ENCODE results near the gene LETM1.
A peak's percentile ranks its signal among the peaks of the same experiment; 100 is the strongest.

Gene LETM1

GRCh38 chr4:1825326-1825725 lies 30.6 kb downstream of the LETM1 start:
- no peak for DNase-seq (ENCODE audit: low spot score)

- DNase-seq (ENCODE audit: low spot score) = no peak
Measured at GRCh38 chr4:1824746-1825145, 31.2 kb downstream of the LETM1 start.

- DNase-seq (ENCODE audit: low spot score) = no peak
Measured at GRCh38 chr4:1823545-1823932, 32.4 kb downstream of the LETM1 start.

GRCh38 chr4:1822568-1823544 lies 33.1 kb downstream of the LETM1 start:
- DNase-seq (ENCODE audit: low spot score) = no peak

GRCh38 chr4:1821679-1822567 lies 34.0 kb downstream of the LETM1 start:
- DNase-seq (ENCODE audit: low spot score) = no peak

GRCh38 chr4:1819816-1820215 lies 36.1 kb downstream of the LETM1 start:
- no peak for DNase-seq (ENCODE audit: low spot score)

- DNase-seq (ENCODE audit: low spot score) = no peak
Measured at GRCh38 chr4:1819284-1819683, 36.7 kb downstream of the LETM1 start.

GRCh38 chr4:1815997-1816860 lies 39.7 kb downstream of the LETM1 start:
- no peak for DNase-seq (ENCODE audit: low spot score)

GRCh38 chr4:1815096-1815996 lies 40.6 kb downstream of the LETM1 start:
- DNase-seq (ENCODE audit: low spot score) = no peak

- no peak for DNase-seq (ENCODE audit: low spot score)
Measured at GRCh38 chr4:1814453-1814852, 41.5 kb downstream of the LETM1 start.

- DNase-seq (ENCODE audit: low spot score) = no peak
Measured at GRCh38 chr4:1813915-1814314, 42.0 kb downstream of the LETM1 start.

- no peak for DNase-seq (ENCODE audit: low spot score)
Measured at GRCh38 chr4:1813231-1813630, 42.7 kb downstream of the LETM1 start.

- DNase-seq (ENCODE audit: low spot score) = no peak
Measured at GRCh38 chr4:1812720-1813119, 43.2 kb downstream of the LETM1 start.

- no peak for DNase-seq (ENCODE audit: low spot score)
Measured at GRCh38 chr4:1810765-1811164, 45.2 kb downstream of the LETM1 start.

- DNase-seq (ENCODE audit: low spot score) = peak; percentile 72
Measured at GRCh38 chr4:1809754-1810502, 46.0 kb downstream of the LETM1 start.

GRCh38 chr4:1808851-1809753 lies 46.9 kb downstream of the LETM1 start:
- no peak for DNase-seq (ENCODE audit: low spot score)

GRCh38 chr4:1808396-1808795 lies 47.6 kb downstream of the LETM1 start:
- DNase-seq (ENCODE audit: low spot score) = no peak

- no peak for DNase-seq (ENCODE audit: low spot score)
Measured at GRCh38 chr4:1807332-1807777, 48.6 kb downstream of the LETM1 start.

All from hematopoietic multipotent progenitor cell treated with erythropoietin and hydrocortisone succinate and interleukin-3 and kit ligand, for 17 days (in vitro differentiated cells).